Common myeloid progenitor, CD34-positive (primary cell): ENCODE data around the gene ZNF396.

Experiments
- CTCF ChIA-PET: fragments of 350-600 bp; sonication (Branson Sonifier 250); formaldehyde crosslinking; loops from one replicate; lab custom pipeline; 2021; ENCODE audit warnings: antibody characterized with exemption; lab: Charles Lee
- POLR2A ChIA-PET: fragments of 350-600 bp; sonication (Branson Sonifier 250); formaldehyde crosslinking; loops from one replicate; lab custom pipeline; 2021; ENCODE audit warnings: antibody characterized with exemption; lab: Charles Lee
- DNase-seq, 3 donors: peaks; one replicate each; pipeline versions ENCODE4 v3.0.0 to v3.0.0-alpha.2; 2013
- H3K27ac ChIP-seq, 2 experiments: 1 replicate in 1 of 2; 2 replicates in 1 of 2; pipeline ENCODE4 v1.7.0; 2013; ENCODE audit warnings: inconsistent platforms in 2 of 2, low read length in 2 of 2, mild to moderate bottlenecking in 2 of 2, low read depth in 1 of 2, moderate library complexity in 1 of 2; ENCODE audit not compliant: severe bottlenecking in 2 of 2, insufficient read depth in 1 of 2, poor library complexity in 1 of 2
- H3K27me3 ChIP-seq, 5 experiments: replicated peaks in 2 of 5; 1 replicate in 3 of 5; 2 replicates in 2 of 5; pipeline versions ENCODE4 v1.6.1 to v1.7.0; 2013; ENCODE audit warnings: low read length in 4 of 5, mild to moderate bottlenecking in 2 of 5, moderate library complexity in 2 of 5, inconsistent platforms in 1 of 5; ENCODE audit not compliant: insufficient read depth in 5 of 5, control insufficient read depth in 4 of 5
- H3K36me3 ChIP-seq, 4 experiments: 1 replicate in 2 of 4; 2 replicates in 2 of 4; pipeline versions ENCODE4 v1.6.1 to v1.7.0; 2013; ENCODE audit warnings: low read length in 3 of 4, control low read depth in 1 of 4, mild to moderate bottlenecking in 1 of 4; ENCODE audit not compliant: control insufficient read depth in 4 of 4, insufficient read depth in 4 of 4
- H3K4me1 ChIP-seq, 4 experiments: 1 replicate in 3 of 4; 2 replicates in 1 of 4; pipeline versions ENCODE4 v1.6.1 to v1.7.1; 2013; ENCODE audit warnings: low read length in 3 of 4, mild to moderate bottlenecking in 3 of 4, control low read depth in 1 of 4, inconsistent platforms in 1 of 4, moderate library complexity in 1 of 4; ENCODE audit not compliant: control insufficient read depth in 4 of 4, insufficient read depth in 4 of 4; ENCODE audit errors: control extremely low read depth in 1 of 4
- H3K4me3 ChIP-seq, 7 experiments: 1 replicate in 4 of 7; 2 replicates in 3 of 7; pipeline versions ENCODE4 v1.5.1 to v1.7.0; 2013; ENCODE audit warnings: mild to moderate bottlenecking in 7 of 7, low read length in 6 of 7, moderate library complexity in 6 of 7, inconsistent platforms in 2 of 7, low read depth in 2 of 7, control low read depth in 1 of 7; ENCODE audit not compliant: insufficient read depth in 4 of 7, control insufficient read depth in 1 of 7; ENCODE audit errors: extremely low read depth in 1 of 7
- H3K9me3 ChIP-seq, 5 experiments: 1 replicate in 4 of 5; 2 replicates in 1 of 5; pipeline versions ENCODE4 v1.6.1 to v1.7.1; 2013; ENCODE audit warnings: low read length in 4 of 5, mild to moderate bottlenecking in 2 of 5, inconsistent platforms in 1 of 5, low read depth in 1 of 5, moderate library complexity in 1 of 5; ENCODE audit not compliant: control insufficient read depth in 4 of 5, insufficient read depth in 2 of 5; ENCODE audit errors: control extremely low read depth in 1 of 5
- WGBS: methylation state at CpG from one replicate; pipeline ENCODE4 v1.1.5; 2013; ENCODE audit not compliant: insufficient coverage; 5-methylcytosine and 5-hydroxymethylcytosine counted together

ZNF396 gene

GRCh38 chr18:35334821-35335220 lies 42.3 kb downstream of the ZNF396 start:
- WGBS: 100% methylated on average over 1 of the region's 3 CpGs
- ChIA-PET POLR2A (no interaction called here), CTCF (interaction anchor here (1.0 to 1.4 kb wide), 4 partner anchors 10 to 104 kb away, joined by 3 to 5 read pairs (median 3); no protein-coding TSS in a partner anchor)
- Histone ChIP-seq H3K36me3 (peaks cover 35 to 75% (median 56%) of the 10 kb centered on the region in 4 experiments), H3K27ac (no peak overlapping the region), H3K9me3 (no peaks in the 10 kb centered on the region), H3K4me3 (no peak overlapping the region), H3K27me3 (no peaks in the 10 kb centered on the region), H3K4me1 (no peaks in the 10 kb centered on the region)
- DNase-seq: no peak

GRCh38 chr18:35334212-35334611 lies 42.9 kb downstream of the ZNF396 start:
- H3K9me3 ChIP-seq: no peaks in the 10 kb centered on the region
- H3K27ac ChIP-seq: no peak overlapping the region
- H3K4me3 ChIP-seq: no peak overlapping the region
- peaks cover 30 to 69% (median 50%) of the 10 kb centered on the region in 4 experiments for H3K36me3 ChIP-seq
- no CpG with 5 or more reads among the region's 1 CpG for WGBS
- no peaks in the 10 kb centered on the region for H3K4me1 ChIP-seq
- H3K27me3 ChIP-seq: no peaks in the 10 kb centered on the region
- no peak for DNase-seq
- POLR2A ChIA-PET: no interaction called here
- CTCF ChIA-PET: interaction anchor here (1.0 to 1.3 kb wide), 2 partner anchors 10 to 11 kb away, joined by 3 read pairs; no protein-coding TSS in a partner anchor

- H3K27ac ChIP-seq: no peak overlapping the region
- 100% methylated on average over 2 of the region's 4 CpGs for WGBS
- H3K4me3 ChIP-seq: no peak overlapping the region
- no peak for DNase-seq
- H3K36me3 ChIP-seq: peaks cover 13 to 45% (median 28%) of the 10 kb centered on the region in 4 experiments
- no peaks in the 10 kb centered on the region for H3K27me3 ChIP-seq
- ChIA-PET POLR2A (no interaction called here), CTCF (interaction anchor here (0.6 to 0.8 kb wide), 2 partner anchors 8 to 57 kb away, joined by 3 read pairs; no protein-coding TSS in a partner anchor)
- H3K4me1 ChIP-seq: no peaks in the 10 kb centered on the region
- H3K9me3 ChIP-seq: peaks cover 0 to 5% (median 0%) of the 10 kb centered on the region in 5 experiments
Observed at GRCh38 chr18:35331367-35332087, 45.6 kb downstream of the ZNF396 start.

DNA sequence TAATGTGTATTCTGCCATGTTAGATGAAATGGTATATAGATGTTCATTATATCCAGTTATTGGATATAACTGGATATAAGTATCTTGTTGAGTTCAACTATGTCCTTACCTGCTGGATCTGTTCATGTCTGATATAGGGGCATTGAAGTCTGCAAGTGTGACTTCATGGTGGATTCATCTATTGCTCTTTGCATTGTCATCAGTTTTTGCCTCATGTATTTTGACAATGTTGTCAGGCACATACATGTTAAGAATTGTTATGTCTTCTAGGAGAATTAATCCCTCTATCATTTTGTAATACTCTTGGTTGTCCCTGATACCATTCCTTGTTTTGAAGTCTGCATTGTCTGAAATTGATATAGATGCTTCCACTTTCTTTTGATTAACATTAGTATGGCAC lies 48.3 kb downstream of the ZNF396 start:
- POLR2A ChIA-PET: no interaction called here
- no peak overlapping the region for H3K4me3 ChIP-seq
- CTCF ChIA-PET: no interaction called here

GRCh38 chr18:35326695-35327387 lies 50.3 kb downstream of the ZNF396 start:
- WGBS: 50% methylated on average over 2 of the region's 3 CpGs
- H3K4me3 ChIP-seq: no peak overlapping the region
- DNase-seq: no peak
- H3K9me3 ChIP-seq: peaks cover 0 to 5% (median 0%) of the 10 kb centered on the region in 5 experiments
- H3K27ac ChIP-seq: no peak overlapping the region
- no peaks in the 10 kb centered on the region for H3K27me3 ChIP-seq
- ChIA-PET CTCF (no interaction called here), POLR2A (no interaction called here)
- H3K4me1 ChIP-seq: no peaks in the 10 kb centered on the region
- peaks cover 0 to 3% (median 0%) of the 10 kb centered on the region in 4 experiments for H3K36me3 ChIP-seq

More for the DNA sequence above, 48.3 kb downstream of the ZNF396 start:
- Histone ChIP-seq H3K9me3 (peaks cover 0 to 5% (median 0%) of the 10 kb centered on the region in 5 experiments), H3K27ac (no peak overlapping the region), H3K36me3 (peaks cover 0 to 18% (median 10%) of the 10 kb centered on the region in 4 experiments), H3K27me3 (no peaks in the 10 kb centered on the region), H3K4me1 (no peaks in the 10 kb centered on the region)
- DNase-seq: no peak

DNA sequence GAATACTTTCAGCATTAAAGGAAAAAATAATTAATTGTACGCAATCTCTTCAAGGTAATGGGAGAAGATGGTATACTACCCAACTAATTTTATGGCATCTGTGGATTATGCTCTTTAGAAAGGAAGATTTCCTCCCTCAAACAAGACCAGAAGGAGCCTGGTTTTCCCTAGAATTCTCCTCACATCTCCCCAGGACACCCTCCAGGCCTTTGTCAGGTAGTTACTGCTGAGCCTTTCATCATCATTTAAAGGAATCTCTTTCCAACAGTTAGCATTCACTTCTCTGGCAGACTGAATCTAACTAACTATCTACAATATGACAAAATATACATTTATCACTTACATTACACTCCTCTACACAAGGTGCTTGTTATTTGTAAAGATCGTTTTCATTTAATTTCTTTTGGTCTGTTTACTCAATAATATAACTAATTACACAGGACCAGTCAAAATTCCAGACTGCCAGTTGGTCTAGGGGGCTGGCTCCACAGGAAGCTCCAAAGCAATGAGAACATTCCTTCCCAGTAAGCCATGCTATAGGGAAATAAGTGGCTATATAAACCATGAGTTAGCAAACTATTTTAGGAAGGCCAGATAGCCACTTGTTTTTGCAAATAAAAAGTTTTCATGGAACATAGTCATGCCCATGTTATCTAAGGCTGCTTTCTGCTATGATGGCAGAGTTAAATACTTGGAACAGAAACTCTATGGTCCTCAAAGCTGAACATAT lies 52.0 kb downstream of the ZNF396 start:
- peaks cover 0 to 5% (median 0%) of the 10 kb centered on the region in 5 experiments for H3K9me3 ChIP-seq
- CTCF ChIA-PET: interaction anchor here (1.7 kb wide), 1 partner anchor 9 kb away, joined by 3 read pairs; no protein-coding TSS in a partner anchor
- H3K27me3 ChIP-seq: no peaks in the 10 kb centered on the region
- POLR2A ChIA-PET: no interaction called here
- no CpG with 5 or more reads among the region's 2 CpGs for WGBS
- H3K27ac ChIP-seq: no peak overlapping the region
- H3K4me3 ChIP-seq: no peak overlapping the region
- DNase-seq: no peak
- H3K36me3 ChIP-seq: no peaks in the 10 kb centered on the region
- no peaks in the 10 kb centered on the region for H3K4me1 ChIP-seq
